ENCODE measurements around the gene TTC17. TPM values are rescaled to one million over a fixed set of nuclear protein-coding genes. Genes with fewer than 3 reads are reported as not detected.

TTC17 gene
- total RNA-seq, 1 experiment from 2014 or later: 42.1 TPM

GRCh38 chr11:43378897-43379296 lies 20.2 kb downstream of the TTC17 start:
- DNase-seq: no peak
- Histone ChIP-seq H3K9ac (ENCODE audit: low read length) (no peak overlapping the region), H3K27me3 (ENCODE audit: low read length) (no peaks in the 10 kb centered on the region), H2AFZ (ENCODE audit: low read length) (no peak overlapping the region), H3F3A (ENCODE audit: low read length, unreplicated experiment) (no peaks in the 10 kb centered on the region), H3K27ac (ENCODE audit: low read length) (no peak overlapping the region), H3K9me3 (ENCODE audit: low read length) (no peaks in the 10 kb centered on the region), H3K36me3 (ENCODE audit: low read depth, low read length) (peaks cover 14% of the 10 kb centered on the region), H4K20me1 (ENCODE audit: low read length) (0 out of 2 replicates have a peak, but pooled peaks cover 5% of the 10 kb centered on the region), H3K4me3 (ENCODE audit: low read length) (no peak overlapping the region), H3K4me1 (ENCODE audit: insufficient read depth, low read length) (peaks cover 15% of the 10 kb centered on the region), H3K4me2 (ENCODE audit: low read length) (no peak overlapping the region), H3K9me2 (replicated peaks; ENCODE audit: low read length) (no peaks in the 10 kb centered on the region), H3K79me2 (ENCODE audit: low read length) (peaks cover 42% of the 10 kb centered on the region)
- ATAC-seq: no peak
- ChIA-PET POLR2A (ENCODE audit: unreplicated experiment) (no interaction called here), CTCF (interaction anchor here (1.1 kb wide), 1 partner anchor 67 kb away, joined by 3 read pairs; the partner anchor contains the start of gene API5)
- intact Hi-C loops (cut with micrococcal nuclease): no loop called here
- BruUV-seq (replicated peaks): no TSS peak
- TF ChIP-seq EZH2phosphoT487 (IDR thresholded peaks at IDR 0.05; ENCODE audit: borderline replicate concordance, low read length) (no peak), EZH2 (IDR thresholded peaks at IDR 0.05; ENCODE audit: low read length, unreplicated experiment) (no peak)
- TF ChIP-seq, protein P1, sequence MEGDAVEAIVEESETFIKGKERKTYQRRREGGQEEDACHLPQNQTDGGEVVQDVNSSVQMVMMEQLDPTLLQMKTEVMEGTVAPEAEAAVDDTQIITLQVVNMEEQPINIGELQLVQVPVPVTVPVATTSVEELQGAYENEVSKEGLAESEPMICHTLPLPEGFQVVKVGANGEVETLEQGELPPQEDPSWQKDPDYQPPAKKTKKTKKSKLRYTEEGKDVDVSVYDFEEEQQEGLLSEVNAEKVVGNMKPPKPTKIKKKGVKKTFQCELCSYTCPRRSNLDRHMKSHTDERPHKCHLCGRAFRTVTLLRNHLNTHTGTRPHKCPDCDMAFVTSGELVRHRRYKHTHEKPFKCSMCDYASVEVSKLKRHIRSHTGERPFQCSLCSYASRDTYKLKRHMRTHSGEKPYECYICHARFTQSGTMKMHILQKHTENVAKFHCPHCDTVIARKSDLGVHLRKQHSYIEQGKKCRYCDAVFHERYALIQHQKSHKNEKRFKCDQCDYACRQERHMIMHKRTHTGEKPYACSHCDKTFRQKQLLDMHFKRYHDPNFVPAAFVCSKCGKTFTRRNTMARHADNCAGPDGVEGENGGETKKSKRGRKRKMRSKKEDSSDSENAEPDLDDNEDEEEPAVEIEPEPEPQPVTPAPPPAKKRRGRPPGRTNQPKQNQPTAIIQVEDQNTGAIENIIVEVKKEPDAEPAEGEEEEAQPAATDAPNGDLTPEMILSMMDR (conservative IDR thresholded peaks at IDR 0.05; ENCODE audit: low read depth, low read length): no peak

DNA sequence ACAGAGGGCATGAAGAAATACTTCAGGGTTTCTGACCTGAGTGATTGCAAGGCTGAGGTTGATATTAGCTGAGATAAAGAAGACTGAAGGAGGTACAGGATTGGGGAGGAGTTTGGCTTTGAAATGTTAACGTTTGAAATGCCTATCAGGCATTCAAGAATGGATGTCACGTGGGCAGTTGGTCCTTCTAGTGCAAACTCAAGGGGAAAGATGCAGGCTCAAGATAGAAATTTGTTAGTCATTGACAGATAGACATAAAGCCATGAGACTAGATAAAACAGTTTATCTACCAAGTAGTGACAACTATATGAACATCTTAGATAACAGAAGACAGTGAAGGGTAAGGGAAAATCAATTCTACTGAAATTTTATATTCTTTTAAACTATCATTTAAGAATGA lies 23.1 kb downstream of the TTC17 start:
- no peak overlapping the region for H2AFZ ChIP-seq (ENCODE audit: low read length)
- no TSS peak for BruUV-seq (replicated peaks)

DNA sequence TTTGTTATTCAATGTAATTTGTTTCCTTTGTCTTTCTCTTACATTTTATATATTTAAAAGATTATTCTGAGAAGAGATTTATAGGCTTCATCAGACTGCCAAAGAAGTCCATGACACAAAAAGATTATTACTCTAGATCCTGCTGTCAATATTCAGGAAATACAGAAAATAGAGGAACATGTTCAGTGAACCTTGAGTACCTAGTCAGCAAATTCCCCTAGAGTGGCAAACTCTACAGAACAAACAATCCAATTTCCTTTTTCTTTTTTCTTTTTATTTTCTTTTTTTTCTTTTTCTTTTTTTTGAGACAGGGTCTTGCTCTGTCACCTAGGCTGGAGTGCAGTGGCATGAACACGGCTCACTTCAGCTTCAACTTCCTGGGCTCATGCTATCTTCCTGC lies 23.9 kb downstream of the TTC17 start:
- Histone ChIP-seq H3F3A (ENCODE audit: low read length, unreplicated experiment) (no peaks in the 10 kb centered on the region), H4K20me1 (ENCODE audit: low read length) (no peaks in the 10 kb centered on the region), H3K4me2 (ENCODE audit: low read length) (no peak overlapping the region), H3K36me3 (ENCODE audit: low read depth, low read length) (peaks cover 24% of the 10 kb centered on the region; the same call in 1 of the 2 replicates), H3K4me3 (ENCODE audit: low read length) (no peak overlapping the region), H3K27ac (ENCODE audit: low read length) (no peak overlapping the region), H3K9ac (ENCODE audit: low read length) (no peak overlapping the region), H2AFZ (ENCODE audit: low read length) (no peak overlapping the region), H3K27me3 (ENCODE audit: low read length) (no peaks in the 10 kb centered on the region), H3K9me3 (ENCODE audit: low read length) (no peaks in the 10 kb centered on the region), H3K9me2 (replicated peaks; ENCODE audit: low read length) (no peaks in the 10 kb centered on the region), H3K4me1 (ENCODE audit: insufficient read depth, low read length) (no peaks in the 10 kb centered on the region), H3K79me2 (ENCODE audit: low read length) (peaks cover 18% of the 10 kb centered on the region)
- BruUV-seq (replicated peaks): no TSS peak
- TF ChIP-seq EZH2phosphoT487 (IDR thresholded peaks at IDR 0.05; ENCODE audit: borderline replicate concordance, low read length): no peak
- TF ChIP-seq, protein P1 (conservative IDR thresholded peaks at IDR 0.05; ENCODE audit: low read depth, low read length): no peak
- no peak for TF ChIP-seq EZH2 (IDR thresholded peaks at IDR 0.05; ENCODE audit: low read length, unreplicated experiment)
- ChIA-PET CTCF (no interaction called here), POLR2A (ENCODE audit: unreplicated experiment) (no interaction called here)
- DNase-seq (no peak), ATAC-seq (no peak)
- intact Hi-C loops (cut with micrococcal nuclease): no loop called here

More for the DNA sequence above, 23.1 kb downstream of the TTC17 start:
- Histone ChIP-seq H3K27ac (ENCODE audit: low read length) (no peak overlapping the region), H3K79me2 (ENCODE audit: low read length) (peaks cover 25% of the 10 kb centered on the region), H4K20me1 (ENCODE audit: low read length) (no peaks in the 10 kb centered on the region), H3K4me1 (ENCODE audit: insufficient read depth, low read length) (peaks cover 1% of the 10 kb centered on the region; the same call in 1 of the 2 replicates), H3K4me2 (ENCODE audit: low read length) (no peak overlapping the region), H3K27me3 (ENCODE audit: low read length) (no peaks in the 10 kb centered on the region), H3F3A (ENCODE audit: low read length, unreplicated experiment) (no peaks in the 10 kb centered on the region), H3K9me3 (ENCODE audit: low read length) (no peaks in the 10 kb centered on the region), H3K9ac (ENCODE audit: low read length) (no peak overlapping the region), H3K4me3 (ENCODE audit: low read length) (no peak overlapping the region), H3K9me2 (replicated peaks; ENCODE audit: low read length) (no peaks in the 10 kb centered on the region), H3K36me3 (ENCODE audit: low read depth, low read length) (peaks cover 24% of the 10 kb centered on the region; the same call in 1 of the 2 replicates)
- DNase-seq (no peak), ATAC-seq (no peak)
- CTCF ChIA-PET: no interaction called here
- POLR2A ChIA-PET (ENCODE audit: unreplicated experiment): no interaction called here
- TF ChIP-seq, protein P1 (conservative IDR thresholded peaks at IDR 0.05; ENCODE audit: low read depth, low read length): no peak
- TF ChIP-seq EZH2phosphoT487 (IDR thresholded peaks at IDR 0.05; ENCODE audit: borderline replicate concordance, low read length) (no peak), EZH2 (IDR thresholded peaks at IDR 0.05; ENCODE audit: low read length, unreplicated experiment) (no peak)
- intact Hi-C loops (cut with micrococcal nuclease): no loop called here

All from PC-3 (cell line).